Ovary (tissue), 9 donors: ENCODE data around the gene SIX2. TPM values are rescaled to one million over a fixed set of nuclear protein-coding genes. Genes with fewer than 3 reads are reported as not detected.

ENCODE experiments used
- DNase-seq, 5 donors: peaks; one replicate each; pipeline ENCODE4 v3.0.0-alpha.2; 2019 to 2020
- H3K27ac ChIP-seq, 2 donors: fragments of 200-600 bp; one replicate each; pipeline versions ENCODE4 v1.5.1 to v1.8.0; 2019 to 2022
- H3K27me3 ChIP-seq: fragments of 200-600 bp; one replicate; pipeline ENCODE4 v1.8.0; 2022
- H3K36me3 ChIP-seq: fragments of 200-600 bp; sonication (generic); one replicate; pipeline ENCODE4 v1.5.1; 2019
- H3K4me1 ChIP-seq: one replicate; pipeline ENCODE4 v1.8.1; 2013; ENCODE audit warnings: mild to moderate bottlenecking, moderate library complexity; ENCODE audit not compliant: insufficient read depth
- H3K4me3 ChIP-seq: fragments of 200-600 bp; sonication (generic); one replicate; pipeline ENCODE4 v1.5.1; 2017
- H3K9me3 ChIP-seq, 2 donors: fragments of 200-600 bp in 1 of 2; sonication (generic) in 1 of 2; one replicate each; pipeline versions ENCODE4 v1.5.1 to v1.8.1; 2013 to 2019; ENCODE audit warnings: mild to moderate bottlenecking in 1 of 2, moderate library complexity in 1 of 2
- EP300 ChIP-seq: sonication (generic); formaldehyde crosslinking; IDR thresholded peaks from one replicate; pipeline ENCODE4 v1.6.1; 2017; ENCODE audit warnings: antibody characterized with exemption
- POLR2A ChIP-seq: fragments of 450-650 bp; IDR thresholded peaks from one replicate; pipeline ENCODE4 v1.6.1; 2017; ENCODE audit warnings: antibody characterized with exemption, mild to moderate bottlenecking, moderate library complexity
- WGBS, 3 donors: extraction: QIAGEN DNeasy Blood & Tissue Kit in 1 of 3; methylation state at CpG; one replicate each; pipeline versions ENCODE4 v1.1.5 to v1.1.7; 2013 to 2017; 5-methylcytosine and 5-hydroxymethylcytosine counted together
- intact Hi-C, 4 donors: fragments of 100-400 bp; cut with DNase I; formaldehyde crosslinking; loops; one replicate each; pipeline versions ENCODE4 v1.11.0 to v1.15.1; 2022 to 2023
- polyA plus RNA-seq, 2 donors: library from polyadenylated mRNA; stranded (reverse); fragments of 200-250 nt in 1 of 2; fragments of 350-450 nt in 1 of 2; fragmentation: Illumina TruSeq in 1 of 2; extraction: RNeasy Lipid Tissue Mini Kit (QIAGEN cat#74804) in 1 of 2; gene quantifications; one replicate each; pipeline ENCODE4 v1.2.3, GENCODE V29; 2013 to 2014
- total RNA-seq, 7 donors: library from RNA; depleted of rRNA in 2 of 7; stranded (reverse); fragments of >200 nt in 2 of 7; fragmentation: NEBNext Ultra II Directional in 3 of 7; extraction: Animal tissue kit (Norgen Biotek cat#: 25700) in 3 of 7; gene quantifications; one replicate each; pipeline versions ENCODE4 v1.1.0 to v1.2.4, GENCODE V29; 2016 to 2023
- TF ChIP-seq, protein P1 (sequence below), 3 donors: fragments of 450-650 bp in 2 of 3; fragments of 200-600 bp in 1 of 3; IDR thresholded peaks; one replicate each; pipeline versions ENCODE4 v1.5.1 to v1.8.0; 2016 to 2022; ENCODE audit warnings: antibody characterized with exemption in 3 of 3, mild to moderate bottlenecking in 1 of 3
- donor health status: DM: no; HTN: no; CAD: no; lungs with moderate emphysema.
- donor health status: DM: no; HTN: no; CAD: no.
- donor health status: Bipolar disorder and iron deficiency.
- donor health status: DM: yes; HTN: yes; CAD: no.
- donor health status: DM: no; HTN: no; CAD: no.
- donor health status: DM: yes; HTN: yes; CAD: no.

The SIX2 gene
- total and polyA plus RNA-seq, 9 donors = 0.06 to 0.46 (median 0.16) TPM; not detected in 3

DNA sequence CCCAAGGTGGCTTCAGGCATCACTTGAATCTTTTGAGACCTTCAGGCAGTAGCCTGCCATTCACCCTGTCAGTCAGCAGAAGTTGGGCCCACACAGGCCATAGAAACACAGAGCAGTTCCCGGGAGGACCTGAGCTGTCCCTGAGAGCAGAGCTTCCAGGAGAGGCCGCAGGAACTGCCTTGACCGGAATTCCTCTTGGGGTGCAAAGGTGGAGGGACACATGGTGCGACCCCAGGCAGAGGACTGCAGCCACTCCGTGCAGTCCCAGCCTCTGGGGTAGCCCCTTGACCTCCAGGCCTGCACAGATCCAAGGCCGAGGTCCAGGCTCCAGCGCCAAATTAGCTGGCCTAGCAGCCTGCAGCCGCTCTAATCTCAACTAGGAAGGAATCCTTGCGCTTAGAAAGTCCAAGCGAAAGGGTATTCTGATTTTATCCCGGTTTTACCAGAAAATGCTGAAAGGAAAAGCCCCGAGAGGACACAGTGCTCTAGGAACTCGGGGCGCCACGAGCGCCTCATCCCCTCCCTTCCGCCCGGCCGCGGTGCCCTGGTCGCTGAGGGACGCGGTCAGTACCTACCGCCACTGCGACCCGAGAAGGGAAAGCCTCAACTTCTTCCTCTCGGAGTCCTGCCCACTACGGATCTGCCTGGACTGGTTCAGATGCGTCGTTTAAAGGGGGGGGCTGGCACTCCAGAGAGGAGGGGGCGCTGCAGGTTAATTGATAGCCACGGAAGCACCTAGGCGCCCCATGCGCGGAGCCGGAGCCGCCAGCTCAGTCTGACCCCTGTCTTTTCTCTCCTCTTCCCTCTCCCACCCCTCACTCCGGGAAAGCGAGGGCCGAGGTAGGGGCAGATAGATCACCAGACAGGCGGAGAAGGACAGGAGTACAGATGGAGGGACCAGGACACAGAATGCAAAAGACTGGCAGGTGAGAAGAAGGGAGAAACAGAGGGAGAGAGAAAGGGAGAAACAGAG lies 5.4 kb downstream of the SIX2 start:
- H3K27me3 ChIP-seq = no peaks in the 10 kb centered on the region

DNA sequence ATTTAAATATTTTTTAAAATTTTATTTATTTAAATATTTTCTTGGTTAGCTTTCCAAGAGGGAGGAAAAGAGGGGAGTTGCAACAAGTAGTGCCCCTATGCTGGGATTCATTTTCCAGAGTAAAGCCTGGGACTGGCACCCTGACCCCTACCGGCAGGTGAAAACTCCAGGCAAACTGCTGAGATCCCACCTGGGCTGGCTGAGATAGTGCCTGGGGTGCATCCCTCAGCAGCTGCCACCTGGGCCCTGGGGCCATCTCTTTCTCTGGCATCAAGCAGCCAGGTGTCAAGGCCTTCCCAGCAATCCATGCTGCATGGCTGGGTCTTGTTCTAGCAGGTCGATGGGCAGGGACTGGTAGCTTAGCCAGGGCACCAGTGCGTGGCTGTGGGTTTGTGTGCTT lies 6.6 kb downstream of the SIX2 start:
- Histone ChIP-seq H3K4me1 (peaks cover 3% of the 10 kb centered on the region), H3K36me3 (no peaks in the 10 kb centered on the region), H3K27ac (no peak overlapping the region), H3K4me3 (no peak overlapping the region), H3K27me3 (no peaks in the 10 kb centered on the region), H3K9me3 (no peaks in the 10 kb centered on the region)
- no peak for DNase-seq
- WGBS, 3 donors = 42 to 54% (median 46%) methylated on average over 3 of the region's 3 CpGs
- intact Hi-C loops = no loop called here
- TF ChIP-seq POLR2A (no peak), EP300 (no peak)
- TF ChIP-seq, protein P1, sequence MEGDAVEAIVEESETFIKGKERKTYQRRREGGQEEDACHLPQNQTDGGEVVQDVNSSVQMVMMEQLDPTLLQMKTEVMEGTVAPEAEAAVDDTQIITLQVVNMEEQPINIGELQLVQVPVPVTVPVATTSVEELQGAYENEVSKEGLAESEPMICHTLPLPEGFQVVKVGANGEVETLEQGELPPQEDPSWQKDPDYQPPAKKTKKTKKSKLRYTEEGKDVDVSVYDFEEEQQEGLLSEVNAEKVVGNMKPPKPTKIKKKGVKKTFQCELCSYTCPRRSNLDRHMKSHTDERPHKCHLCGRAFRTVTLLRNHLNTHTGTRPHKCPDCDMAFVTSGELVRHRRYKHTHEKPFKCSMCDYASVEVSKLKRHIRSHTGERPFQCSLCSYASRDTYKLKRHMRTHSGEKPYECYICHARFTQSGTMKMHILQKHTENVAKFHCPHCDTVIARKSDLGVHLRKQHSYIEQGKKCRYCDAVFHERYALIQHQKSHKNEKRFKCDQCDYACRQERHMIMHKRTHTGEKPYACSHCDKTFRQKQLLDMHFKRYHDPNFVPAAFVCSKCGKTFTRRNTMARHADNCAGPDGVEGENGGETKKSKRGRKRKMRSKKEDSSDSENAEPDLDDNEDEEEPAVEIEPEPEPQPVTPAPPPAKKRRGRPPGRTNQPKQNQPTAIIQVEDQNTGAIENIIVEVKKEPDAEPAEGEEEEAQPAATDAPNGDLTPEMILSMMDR (IDR thresholded peaks at IDR 0.05) = no peak

More for the DNA sequence above, 5.4 kb downstream of the SIX2 start:
- no peak for DNase-seq
- Histone ChIP-seq H3K36me3 (no peaks in the 10 kb centered on the region), H3K9me3 (no peaks in the 10 kb centered on the region), H3K4me3 (no peak overlapping the region), H3K27ac (no peak overlapping the region), H3K4me1 (peaks cover 3% of the 10 kb centered on the region)
- no peak for TF ChIP-seq POLR2A
- intact Hi-C loops = no loop called here
- 17 to 20% (median 19%) methylated on average over 37 to 41 of the region's 41 CpGs for WGBS, 3 donors

DNA sequence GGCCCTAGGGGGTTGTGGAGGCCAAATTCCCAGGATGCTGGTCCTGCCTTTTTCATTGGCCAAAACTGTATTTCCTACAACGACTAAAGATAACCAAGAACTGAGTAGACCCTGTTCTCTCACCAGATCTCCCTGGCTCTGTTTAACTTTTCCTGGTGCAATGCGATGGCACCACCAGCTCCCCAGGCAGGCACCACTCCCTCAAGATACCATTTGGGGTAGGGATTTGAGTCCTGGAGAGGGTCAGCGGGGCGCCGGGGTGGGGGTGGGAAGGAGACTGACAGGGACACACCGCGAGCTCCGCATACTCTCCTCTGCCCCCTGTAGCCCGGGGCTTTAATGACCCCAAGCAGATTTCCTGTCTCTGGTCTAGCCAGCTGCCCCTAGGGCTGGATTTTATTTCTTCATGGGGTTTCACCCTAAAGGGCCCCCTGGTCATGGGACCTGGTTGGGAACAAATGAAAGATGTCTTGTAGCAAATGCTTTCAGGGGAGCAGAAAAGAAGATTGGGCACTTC lies 7.3 kb downstream of the SIX2 start:
- Histone ChIP-seq H3K4me1 (peaks cover 3% of the 10 kb centered on the region), H3K27me3 (no peaks in the 10 kb centered on the region), H3K36me3 (no peaks in the 10 kb centered on the region), H3K4me3 (no peak overlapping the region), H3K27ac (no peak overlapping the region), H3K9me3 (no peaks in the 10 kb centered on the region)
- intact Hi-C loops = no loop called here
- TF ChIP-seq POLR2A (no peak), EP300 (no peak)
- TF ChIP-seq, protein P1 (IDR thresholded peaks at IDR 0.05) = no peak
- WGBS, 3 donors = 10 to 16% (median 14%) methylated on average over 9 of the region's 9 CpGs
- no peak for DNase-seq

DNA sequence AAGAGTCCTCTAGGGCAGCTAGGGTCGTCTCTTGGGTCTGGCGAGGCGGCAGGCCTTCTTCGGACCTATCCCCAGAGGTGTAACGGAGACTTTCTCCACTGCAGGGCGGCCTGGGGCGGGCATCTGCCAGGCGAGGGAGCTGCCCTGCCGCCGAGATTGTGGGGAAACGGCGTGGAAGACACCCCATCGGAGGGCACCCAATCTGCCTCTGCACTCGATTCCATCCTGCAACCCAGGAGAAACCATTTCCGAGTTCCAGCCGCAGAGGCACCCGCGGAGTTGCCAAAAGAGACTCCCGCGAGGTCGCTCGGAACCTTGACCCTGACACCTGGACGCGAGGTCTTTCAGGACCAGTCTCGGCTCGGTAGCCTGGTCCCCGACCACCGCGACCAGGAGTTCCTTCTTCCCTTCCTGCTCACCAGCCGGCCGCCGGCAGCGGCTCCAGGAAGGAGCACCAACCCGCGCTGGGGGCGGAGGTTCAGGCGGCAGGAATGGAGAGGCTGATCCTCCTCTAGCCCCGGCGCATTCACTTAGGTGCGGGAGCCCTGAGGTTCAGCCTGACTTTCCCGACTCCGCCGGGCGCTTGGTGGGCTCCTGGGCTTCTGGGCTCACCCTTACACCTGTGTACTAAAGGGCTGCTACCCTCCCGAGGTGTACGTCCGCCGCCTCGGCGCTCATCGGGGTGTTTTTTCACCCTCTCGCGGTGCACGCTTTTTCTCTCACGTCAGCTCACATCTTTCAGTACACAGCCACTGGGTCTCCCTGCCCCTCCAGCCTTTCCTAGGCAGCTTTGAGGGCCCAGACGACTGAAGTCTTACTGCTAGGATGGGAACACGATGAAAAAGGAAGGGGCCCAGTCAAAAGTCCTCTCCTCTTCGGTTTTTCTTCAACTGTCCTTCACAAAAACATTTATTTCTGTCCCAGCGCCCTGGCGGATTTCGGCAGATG lies 8.1 kb downstream of the SIX2 start:
- WGBS, 3 donors = 7 to 8% (median 8%) methylated on average over 61 of the region's 61 CpGs
- Histone ChIP-seq H3K27me3 (no peaks in the 10 kb centered on the region), H3K4me1 (peaks cover 3% of the 10 kb centered on the region), H3K9me3 (no peaks in the 10 kb centered on the region), H3K36me3 (no peaks in the 10 kb centered on the region), H3K27ac (no peak overlapping the region), H3K4me3 (no peak overlapping the region)
- DNase-seq = no peak
- TF ChIP-seq EP300 (no peak), POLR2A (no peak)
- TF ChIP-seq, protein P1 (IDR thresholded peaks at IDR 0.05) = no peak
- intact Hi-C loops = no loop called here
